Measurements from ENCODE around the gene MUS81. TPM values are rescaled to one million over a fixed set of nuclear protein-coding genes. Genes with fewer than 3 reads are reported as not detected.

Gene MUS81
- total and polyA plus RNA-seq, 2 of the 13 experiments (the other 11 are each of a cell fraction or from before 2014, with no cell fraction given) = 25.6 to 30.2 TPM

GRCh38 chr11:65888163-65888814 lies 28.1 kb downstream of the MUS81 start, which contains the start of gene FIBP (continued):
- TF ChIP-seq SAP130 (CRISPR knock-in tag; IDR thresholded peaks at IDR 0.05; ENCODE audit: low read depth) (peak; percentile 85), ZNF614 (CRISPR knock-in tag; IDR thresholded peaks at IDR 0.05; ENCODE audit: borderline replicate concordance) (0 out of 2 replicates have a peak, but pooled peaks have one; percentile 24), ZNF670 (CRISPR knock-in tag; IDR thresholded peaks at IDR 0.05; ENCODE audit: borderline replicate concordance) (no peak), ZNF562 (CRISPR knock-in tag; IDR thresholded peaks at IDR 0.05; ENCODE audit: borderline replicate concordance) (no peak), ZNF616 (CRISPR knock-in tag; IDR thresholded peaks at IDR 0.05; ENCODE audit: low read depth) (no peak; the same call in 1 of the 2 replicates), ZNF570 (CRISPR knock-in tag; IDR thresholded peaks at IDR 0.05; ENCODE audit: borderline replicate concordance) (no peak), ZNF232 (CRISPR knock-in tag; IDR thresholded peaks at IDR 0.05; ENCODE audit: borderline replicate concordance) (no peak), ZNF343 (CRISPR knock-in tag; IDR thresholded peaks at IDR 0.05) (no peak), WIZ (CRISPR knock-in tag; IDR thresholded peaks at IDR 0.05) (peak; percentile 17; the same call in 1 of the 2 replicates), ARNT (IDR thresholded peaks at IDR 0.05) (no peak), POGZ (CRISPR knock-in tag; IDR thresholded peaks at IDR 0.05) (no peak), ZNF768 (CRISPR knock-in tag; IDR thresholded peaks at IDR 0.05) (no peak), KAT8 (CRISPR knock-in tag; IDR thresholded peaks at IDR 0.05) (peak; percentile 92), ZC3H13 (CRISPR knock-in tag; IDR thresholded peaks at IDR 0.05) (no peak; the same call in none of the 2 replicates), BHLHE40 (IDR thresholded peaks at IDR 0.05; ENCODE audit: low read length) (peak; percentile 51; the same call in 1 of the 2 replicates), ZNF777 (CRISPR knock-in tag; IDR thresholded peaks at IDR 0.05) (peak; percentile 76), HES4 (CRISPR knock-in tag; IDR thresholded peaks at IDR 0.05; ENCODE audit: borderline replicate concordance) (no peak; the same call in 1 of the 2 replicates), ATAD3A (CRISPR knock-in tag; IDR thresholded peaks at IDR 0.05) (no peak), LRRFIP1 (CRISPR knock-in tag; conservative IDR thresholded peaks at IDR 0.05) (no peak), PTBP1 (IDR thresholded peaks at IDR 0.05; ENCODE audit: low read depth, low read length, poor library complexity, severe bottlenecking) (no peak), SIX1 (CRISPR knock-in tag; IDR thresholded peaks at IDR 0.05; ENCODE audit: borderline replicate concordance) (no peak), ZNF10 (CRISPR knock-in tag; IDR thresholded peaks at IDR 0.05; ENCODE audit: borderline replicate concordance, low read depth) (no peak), CC2D1A (CRISPR knock-in tag; IDR thresholded peaks at IDR 0.05) (no peak), SRSF9 (IDR thresholded peaks at IDR 0.05; ENCODE audit: borderline replicate concordance, insufficient read depth, low read depth, low read length, poor library complexity, severe bottlenecking) (no peak)
- TF ChIP-seq, protein P1, sequence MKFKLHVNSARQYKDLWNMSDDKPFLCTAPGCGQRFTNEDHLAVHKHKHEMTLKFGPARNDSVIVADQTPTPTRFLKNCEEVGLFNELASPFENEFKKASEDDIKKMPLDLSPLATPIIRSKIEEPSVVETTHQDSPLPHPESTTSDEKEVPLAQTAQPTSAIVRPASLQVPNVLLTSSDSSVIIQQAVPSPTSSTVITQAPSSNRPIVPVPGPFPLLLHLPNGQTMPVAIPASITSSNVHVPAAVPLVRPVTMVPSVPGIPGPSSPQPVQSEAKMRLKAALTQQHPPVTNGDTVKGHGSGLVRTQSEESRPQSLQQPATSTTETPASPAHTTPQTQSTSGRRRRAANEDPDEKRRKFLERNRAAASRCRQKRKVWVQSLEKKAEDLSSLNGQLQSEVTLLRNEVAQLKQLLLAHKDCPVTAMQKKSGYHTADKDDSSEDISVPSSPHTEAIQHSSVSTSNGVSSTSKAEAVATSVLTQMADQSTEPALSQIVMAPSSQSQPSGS (CRISPR knock-in tag; IDR thresholded peaks at IDR 0.05) = peak; percentile 56; the same call in 1 of the 2 replicates
- TF ChIP-seq, protein P2, sequence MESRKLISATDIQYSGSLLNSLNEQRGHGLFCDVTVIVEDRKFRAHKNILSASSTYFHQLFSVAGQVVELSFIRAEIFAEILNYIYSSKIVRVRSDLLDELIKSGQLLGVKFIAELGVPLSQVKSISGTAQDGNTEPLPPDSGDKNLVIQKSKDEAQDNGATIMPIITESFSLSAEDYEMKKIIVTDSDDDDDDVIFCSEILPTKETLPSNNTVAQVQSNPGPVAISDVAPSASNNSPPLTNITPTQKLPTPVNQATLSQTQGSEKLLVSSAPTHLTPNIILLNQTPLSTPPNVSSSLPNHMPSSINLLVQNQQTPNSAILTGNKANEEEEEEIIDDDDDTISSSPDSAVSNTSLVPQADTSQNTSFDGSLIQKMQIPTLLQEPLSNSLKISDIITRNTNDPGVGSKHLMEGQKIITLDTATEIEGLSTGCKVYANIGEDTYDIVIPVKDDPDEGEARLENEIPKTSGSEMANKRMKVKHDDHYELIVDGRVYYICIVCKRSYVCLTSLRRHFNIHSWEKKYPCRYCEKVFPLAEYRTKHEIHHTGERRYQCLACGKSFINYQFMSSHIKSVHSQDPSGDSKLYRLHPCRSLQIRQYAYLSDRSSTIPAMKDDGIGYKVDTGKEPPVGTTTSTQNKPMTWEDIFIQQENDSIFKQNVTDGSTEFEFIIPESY (CRISPR knock-in tag; IDR thresholded peaks at IDR 0.05) = peak; percentile 57

Measured in HepG2 (cell line).